ENCODE data around the gene DLX2. TPM values are rescaled to one million over a fixed set of nuclear protein-coding genes. Genes with fewer than 3 reads are reported as not detected.
A peak's percentile ranks its signal among the peaks of the same experiment; 100 is the strongest.

The DLX2 gene
- total and polyA plus RNA-seq, 2 of the 13 experiments (the other 11 are each of a cell fraction or from before 2014, with no cell fraction given): 0.07 to 0.15 TPM

GRCh38 chr2:172096626-172097547 lies 5.8 kb downstream of the DLX2 start (continued):
- TF ChIP-seq AHDC1 (CRISPR knock-in tag; IDR thresholded peaks at IDR 0.05; ENCODE audit: borderline replicate concordance) (no peak), FOSL2 (CRISPR knock-in tag; IDR thresholded peaks at IDR 0.05) (no peak), FOXO1 (CRISPR knock-in tag; IDR thresholded peaks at IDR 0.05) (no peak), ETS1 (CRISPR knock-in tag; IDR thresholded peaks at IDR 0.05) (no peak), ZNF18 (CRISPR knock-in tag; IDR thresholded peaks at IDR 0.05; ENCODE audit: insufficient replicate concordance) (no peak), MIXL1 (CRISPR knock-in tag; IDR thresholded peaks at IDR 0.05) (no peak), RNF219 (CRISPR knock-in tag; IDR thresholded peaks at IDR 0.05) (no peak), ZNF180 (CRISPR knock-in tag; IDR thresholded peaks at IDR 0.05; ENCODE audit: borderline replicate concordance, low read depth) (no peak), MXD1 (CRISPR knock-in tag; IDR thresholded peaks at IDR 0.05) (no peak), PATZ1 (CRISPR knock-in tag; IDR thresholded peaks at IDR 0.05) (peak; percentile 59), ZFAT (CRISPR knock-in tag; conservative IDR thresholded peaks at IDR 0.05) (no peak), TBX2 (CRISPR knock-in tag; IDR thresholded peaks at IDR 0.05; ENCODE audit: borderline replicate concordance) (peak; percentile 17; the same call in 1 of the 2 replicates), TBX3 (IDR thresholded peaks at IDR 0.05; ENCODE audit: borderline replicate concordance) (no peak), ZNF460 (CRISPR knock-in tag; IDR thresholded peaks at IDR 0.05; ENCODE audit: borderline replicate concordance) (no peak)
